Activated T-helper 1 cell treated with Interleukin-2 at 50 U/mL for 16 hours (primary cell): ENCODE data around the gene RARA.
A peak's percentile ranks its signal among the peaks of the same experiment; 100 is the strongest.

Experiments used
- DNase-seq: peaks from one replicate; pipeline ENCODE4 v3.0.0-alpha.2; 2020; ENCODE audit warnings: low read depth

Gene RARA

GRCh38 chr17:40309031-40309948 lies at the start of gene RARA:
TSS of gene RARA (plus strand) at chr17:40309180. CDS start at chr17:40331219, 22,039 bp downstream.
- DNase-seq, result no peak

DNA sequence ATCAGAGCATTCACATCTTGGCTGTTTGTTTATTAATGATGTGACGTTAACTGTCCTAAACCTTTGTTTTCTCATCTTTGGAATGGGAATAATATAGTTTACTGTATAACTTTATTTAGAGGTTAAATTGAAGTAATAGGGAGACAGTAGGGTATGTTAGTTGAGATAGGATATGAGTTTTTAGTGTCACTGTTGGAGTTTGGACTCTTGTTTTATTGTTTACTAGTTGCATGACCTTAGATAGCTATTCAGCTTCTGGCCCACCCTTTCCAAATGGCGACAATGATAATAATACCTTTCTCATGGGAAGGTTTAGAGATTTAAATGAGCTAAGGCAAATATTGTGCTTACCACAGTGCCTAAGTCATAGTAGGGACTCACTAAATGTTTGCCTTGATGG lies 49.5 kb upstream of the RARA start:
- DNase-seq, result no peak

DNA sequence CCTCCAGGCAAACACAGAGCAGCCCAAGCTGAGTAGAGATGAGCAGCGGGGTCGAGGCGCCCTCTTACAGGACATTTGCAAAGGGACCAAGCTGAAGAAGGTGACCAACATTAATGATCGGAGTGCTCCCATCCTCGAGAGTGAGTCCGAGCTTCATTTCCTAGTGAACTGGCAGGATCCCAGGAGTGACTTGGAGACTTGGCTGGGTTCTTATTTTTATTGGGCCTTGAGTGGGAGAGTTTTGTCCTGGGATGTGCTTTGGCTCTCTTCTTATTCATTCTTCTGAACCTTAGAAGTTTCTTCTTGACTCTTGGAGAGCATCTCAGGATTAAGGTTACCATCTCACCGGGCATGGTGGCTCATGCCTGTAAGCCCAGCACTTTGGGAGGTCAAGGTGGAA lies 48.5 kb upstream of the RARA start:
- no peak for DNase-seq

- DNase-seq, result no peak
Observed at GRCh38 chr17:40264458-40265185, 44.4 kb upstream of the RARA start.

DNA sequence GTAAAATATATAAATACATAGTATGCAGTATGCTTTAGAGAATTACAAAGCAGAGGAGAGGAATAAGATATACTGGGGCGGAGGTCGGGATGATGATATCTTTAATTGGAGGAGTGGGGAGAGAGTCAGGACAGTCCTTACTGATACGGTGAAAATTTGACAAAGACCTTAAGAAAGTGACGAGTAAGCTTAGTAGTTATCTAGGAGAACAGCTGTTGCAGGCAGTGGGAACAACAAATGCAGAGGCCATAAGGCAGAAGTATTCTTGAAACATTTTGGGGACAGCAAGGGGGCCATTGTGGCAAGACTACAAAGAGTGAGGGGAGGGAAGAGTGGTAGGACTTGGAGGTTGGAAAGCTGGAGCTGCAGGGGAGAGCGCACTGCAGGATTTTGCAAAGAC lies 43.6 kb upstream of the RARA start:
- DNase-seq, result no peak

GRCh38 chr17:40266882-40267281 lies 42.1 kb upstream of the RARA start:
- no peak for DNase-seq

- no peak for DNase-seq
Observed at GRCh38 chr17:40268141-40268712, 40.8 kb upstream of the RARA start.

DNA sequence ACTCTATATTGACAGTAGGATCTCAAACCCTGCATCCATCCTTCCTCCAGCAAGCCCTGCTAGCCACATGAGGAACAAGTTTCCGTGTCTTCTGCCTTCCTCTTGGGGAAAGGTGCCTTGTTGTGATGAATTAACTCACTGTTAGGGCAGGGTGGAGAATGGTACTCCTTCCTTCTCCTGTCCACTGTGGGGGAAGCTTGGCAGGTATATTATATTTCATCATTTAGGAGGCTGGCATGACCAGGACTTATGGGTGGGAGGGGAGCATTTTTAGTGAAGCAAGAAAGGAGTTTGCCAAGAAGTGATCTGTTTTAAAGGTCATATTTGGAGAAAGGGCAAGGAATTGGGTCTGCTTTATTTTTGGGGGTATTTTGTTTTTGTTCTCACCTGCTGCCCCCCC lies 30.6 kb upstream of the RARA start:
- DNase-seq, result no peak

DNA sequence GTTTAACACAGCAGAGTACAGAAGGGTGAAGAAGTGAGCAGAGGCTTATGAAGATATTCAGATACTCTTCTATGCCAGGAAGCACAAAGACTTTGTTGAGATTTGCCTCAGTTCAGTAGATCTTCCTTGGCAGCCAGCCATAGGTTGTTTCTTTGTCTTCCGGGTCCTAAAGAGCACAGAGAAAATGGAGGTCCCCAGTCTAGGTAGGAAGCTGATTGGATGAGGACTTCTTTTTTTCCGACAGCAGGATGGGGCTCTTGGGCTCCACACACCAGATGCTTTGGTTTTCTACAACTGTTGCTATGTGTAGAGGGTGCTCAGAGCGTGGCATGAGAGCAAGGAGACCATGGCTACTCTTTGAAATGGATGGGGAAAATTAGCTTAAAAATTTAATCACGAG lies 29.6 kb upstream of the RARA start:
- DNase-seq, result no peak

DNA sequence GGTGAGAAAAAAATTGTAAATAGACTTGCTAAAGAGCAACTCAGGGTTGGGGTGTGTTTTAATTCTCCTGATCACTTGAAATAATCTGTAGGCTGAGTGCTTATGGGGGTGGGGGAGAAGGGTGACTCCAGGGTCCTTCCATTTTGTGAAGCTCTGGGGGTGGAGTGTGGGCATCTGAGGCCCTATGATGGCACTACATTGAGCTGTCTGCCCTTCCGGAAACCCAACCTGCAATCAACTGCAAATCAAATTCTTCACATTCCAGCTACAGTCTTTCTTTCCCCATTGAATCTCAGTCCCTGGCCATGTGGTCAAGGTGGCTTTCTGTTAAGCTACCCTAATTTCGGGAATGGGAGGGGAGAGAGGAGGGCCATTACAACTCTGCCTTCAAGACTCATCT lies 27.3 kb upstream of the RARA start:
- DNase-seq, result no peak

DNA sequence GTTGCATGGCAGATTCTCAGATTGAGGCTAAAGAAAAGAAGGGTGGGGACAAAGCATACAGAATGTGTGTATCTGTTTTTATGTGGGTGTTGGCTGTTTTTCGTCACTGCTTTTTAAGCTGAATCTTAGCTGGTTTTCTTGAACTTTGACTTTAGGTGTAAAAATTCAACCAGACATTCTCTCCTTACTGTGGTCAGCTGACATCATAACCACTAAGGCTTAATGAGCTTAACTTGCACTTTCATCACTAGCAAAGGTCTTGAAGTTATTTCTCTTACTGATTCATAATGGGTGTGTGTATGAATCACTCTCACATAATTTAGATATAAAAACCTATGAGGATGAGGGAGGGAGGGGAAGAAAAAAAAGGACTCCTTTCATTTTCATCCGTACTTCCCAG lies 25.3 kb upstream of the RARA start:
- no peak for DNase-seq

GRCh38 chr17:40284085-40284713 lies 24.8 kb upstream of the RARA start:
- DNase-seq, result no peak

DNA sequence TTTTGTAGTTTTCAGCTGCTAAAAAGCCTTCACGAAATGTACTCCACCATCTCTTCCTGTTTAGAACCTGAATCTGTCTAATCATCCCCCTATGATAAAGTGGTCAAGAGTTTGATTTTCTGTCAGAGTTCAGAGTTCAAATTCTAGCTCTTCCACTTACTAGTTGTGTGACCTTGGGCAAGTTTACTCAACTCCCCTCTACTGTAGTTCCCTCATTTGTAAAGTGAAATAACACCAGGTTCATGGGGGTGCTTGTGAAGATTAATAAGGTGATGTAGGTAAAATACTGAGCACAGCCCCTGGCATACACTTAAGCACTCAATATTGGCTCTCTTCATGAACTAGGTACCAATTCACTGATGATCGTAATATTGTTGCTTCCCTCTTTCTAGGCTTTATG lies 22.5 kb upstream of the RARA start:
- no peak for DNase-seq

DNA sequence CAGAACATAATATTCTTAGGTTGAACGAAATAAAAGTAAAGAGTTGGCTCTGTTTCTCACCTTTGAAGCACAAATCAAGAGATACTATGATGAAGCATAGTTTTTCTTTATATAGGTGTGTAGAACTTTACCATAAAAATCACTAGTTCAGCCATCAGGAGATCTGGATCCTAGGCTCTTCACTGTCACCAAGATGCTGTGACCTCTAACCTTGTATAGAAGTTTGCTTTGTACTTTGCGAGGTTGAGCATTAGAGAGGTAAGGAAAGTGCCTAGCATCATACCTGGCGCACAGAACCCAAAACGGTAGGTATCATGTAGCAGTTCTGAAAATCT lies 21.9 kb upstream of the RARA start:
- no peak for DNase-seq

DNA sequence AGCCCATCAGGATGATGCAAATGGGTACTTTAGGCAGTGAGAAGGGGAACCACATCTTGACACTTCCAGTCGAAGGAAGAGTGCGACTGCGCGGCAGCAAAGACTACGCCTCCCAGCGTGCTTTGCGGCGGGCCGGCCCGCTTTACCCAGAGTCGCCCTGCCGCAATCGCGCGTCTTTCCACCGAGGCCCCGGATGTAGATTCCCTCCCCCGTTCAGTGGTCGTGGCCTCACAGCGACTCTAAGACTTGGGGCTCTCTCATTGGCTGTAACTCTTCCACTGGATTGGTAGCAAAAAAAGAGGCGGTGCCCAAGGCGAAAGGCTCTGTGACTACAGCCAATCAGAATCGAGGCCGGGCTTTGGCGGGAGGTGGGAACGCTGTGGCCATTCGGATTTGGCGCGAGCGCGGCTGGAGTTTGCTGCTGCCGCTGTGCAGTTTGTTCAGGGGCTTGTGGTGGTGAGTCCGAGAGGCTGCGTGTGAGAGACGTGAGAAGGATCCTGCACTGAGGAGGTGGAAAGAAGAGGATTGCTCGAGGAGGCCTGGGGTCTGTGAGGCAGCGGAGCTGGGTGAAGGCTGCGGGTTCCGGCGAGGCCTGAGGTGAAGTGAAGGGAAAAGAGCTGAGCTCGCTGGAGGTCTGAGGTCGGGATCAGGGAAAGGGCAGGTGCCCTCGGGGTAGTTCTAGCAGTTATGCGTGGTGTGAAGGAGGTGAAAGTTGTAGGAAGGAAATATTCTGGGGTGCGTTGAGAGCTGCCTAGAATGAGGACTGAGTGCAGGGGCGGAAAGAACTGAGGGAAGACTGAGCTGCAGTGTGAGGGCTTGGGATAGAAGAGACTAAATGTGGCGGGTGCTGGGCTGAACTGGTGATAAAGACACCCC lies 21.2 kb upstream of the RARA start, which contains the start of gene CDC6:
CDC6 (plus strand) TSS at position 386 of the 876 bp plus-strand sequence. CDS start 1,542 bp downstream, outside the sequence.
- peak; percentile 96 for DNase-seq

DNA sequence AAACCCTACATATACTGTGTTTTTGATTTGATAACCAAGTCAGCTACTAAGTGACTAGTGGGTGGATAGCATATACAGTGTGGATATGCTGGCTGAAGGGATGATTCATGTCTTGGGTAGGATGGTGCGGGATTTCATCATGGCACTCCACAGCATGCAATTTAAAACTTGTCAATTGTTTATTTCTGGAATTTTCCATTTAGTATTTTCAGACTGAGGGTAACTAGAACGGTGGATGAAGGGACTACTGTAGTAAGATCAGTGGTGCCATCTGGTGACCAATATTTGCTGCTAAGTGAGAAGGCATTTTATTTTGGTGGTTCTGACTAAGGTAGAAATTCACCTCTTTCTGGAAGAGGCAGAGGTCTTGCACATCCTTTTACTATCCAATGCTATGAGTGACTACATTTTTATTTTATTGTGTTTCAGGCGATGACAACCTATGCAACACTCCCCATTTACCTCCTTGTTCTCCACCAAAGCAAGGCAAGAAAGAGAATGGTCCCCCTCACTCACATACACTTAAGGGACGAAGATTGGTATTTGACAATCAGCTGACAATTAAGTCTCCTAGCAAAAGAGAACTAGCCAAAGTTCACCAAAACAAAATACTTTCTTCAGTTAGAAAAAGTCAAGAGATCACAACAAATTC lies 18.2 kb upstream of the RARA start:
- no peak for DNase-seq

DNA sequence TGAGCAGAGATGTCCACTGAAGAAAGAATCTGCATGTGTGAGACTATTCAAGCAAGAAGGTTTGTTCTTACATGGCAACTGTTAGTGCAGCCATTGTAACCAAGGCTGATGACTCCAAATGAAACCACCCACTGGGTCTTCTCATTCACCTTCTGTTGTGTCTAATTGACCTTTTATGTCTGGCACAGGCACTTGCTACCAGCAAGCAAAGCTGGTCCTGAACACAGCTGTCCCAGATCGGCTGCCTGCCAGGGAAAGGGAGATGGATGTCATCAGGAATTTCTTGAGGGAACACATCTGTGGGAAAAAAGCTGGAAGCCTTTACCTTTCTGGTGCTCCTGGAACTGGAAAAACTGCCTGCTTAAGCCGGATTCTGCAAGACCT lies 17.7 kb upstream of the RARA start:
- no peak for DNase-seq

DNA sequence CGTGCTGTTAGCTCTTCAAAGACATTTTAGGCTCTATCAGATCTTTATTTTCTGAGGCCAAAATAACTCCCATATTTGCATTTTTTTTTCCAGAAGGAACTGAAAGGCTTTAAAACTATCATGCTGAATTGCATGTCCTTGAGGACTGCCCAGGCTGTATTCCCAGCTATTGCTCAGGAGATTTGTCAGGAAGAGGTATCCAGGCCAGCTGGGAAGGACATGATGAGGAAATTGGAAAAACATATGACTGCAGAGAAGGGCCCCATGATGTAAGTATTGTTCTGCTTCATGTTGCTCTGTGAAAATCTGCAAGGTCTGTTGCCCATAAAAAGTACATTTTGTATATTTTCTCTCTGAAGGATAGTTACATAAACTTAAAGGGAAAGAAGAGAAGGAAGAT lies 15.6 kb upstream of the RARA start:
- no peak for DNase-seq

GRCh38 chr17:40295488-40296436 lies 13.2 kb upstream of the RARA start:
- DNase-seq, result no peak

DNA sequence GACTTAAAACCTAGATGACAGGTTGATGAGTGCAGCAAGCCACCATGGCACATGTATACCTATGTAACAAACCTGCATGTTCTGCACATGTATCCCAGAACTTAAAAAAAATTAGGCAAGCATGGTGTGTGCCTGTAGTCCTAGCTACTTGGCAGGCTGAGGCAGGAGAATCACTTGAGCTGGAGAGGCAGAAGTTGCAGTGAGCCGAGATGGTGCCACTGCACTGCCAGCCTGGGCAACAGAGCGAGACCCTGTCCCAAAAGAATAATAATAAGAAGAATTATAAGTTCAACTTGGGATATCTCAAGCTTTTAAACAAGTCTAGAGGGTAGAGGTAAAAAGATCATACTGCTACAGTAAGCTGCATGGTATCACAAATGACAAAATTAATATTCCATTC lies 11.5 kb upstream of the RARA start:
- no peak for DNase-seq
